ENCODE measurements around the gene HPSE2.

GRCh38 chr10:98424295-98425254, 811.1 kb downstream of the HPSE2 start:
- TF ChIP-seq, protein P1, sequence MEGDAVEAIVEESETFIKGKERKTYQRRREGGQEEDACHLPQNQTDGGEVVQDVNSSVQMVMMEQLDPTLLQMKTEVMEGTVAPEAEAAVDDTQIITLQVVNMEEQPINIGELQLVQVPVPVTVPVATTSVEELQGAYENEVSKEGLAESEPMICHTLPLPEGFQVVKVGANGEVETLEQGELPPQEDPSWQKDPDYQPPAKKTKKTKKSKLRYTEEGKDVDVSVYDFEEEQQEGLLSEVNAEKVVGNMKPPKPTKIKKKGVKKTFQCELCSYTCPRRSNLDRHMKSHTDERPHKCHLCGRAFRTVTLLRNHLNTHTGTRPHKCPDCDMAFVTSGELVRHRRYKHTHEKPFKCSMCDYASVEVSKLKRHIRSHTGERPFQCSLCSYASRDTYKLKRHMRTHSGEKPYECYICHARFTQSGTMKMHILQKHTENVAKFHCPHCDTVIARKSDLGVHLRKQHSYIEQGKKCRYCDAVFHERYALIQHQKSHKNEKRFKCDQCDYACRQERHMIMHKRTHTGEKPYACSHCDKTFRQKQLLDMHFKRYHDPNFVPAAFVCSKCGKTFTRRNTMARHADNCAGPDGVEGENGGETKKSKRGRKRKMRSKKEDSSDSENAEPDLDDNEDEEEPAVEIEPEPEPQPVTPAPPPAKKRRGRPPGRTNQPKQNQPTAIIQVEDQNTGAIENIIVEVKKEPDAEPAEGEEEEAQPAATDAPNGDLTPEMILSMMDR (IDR thresholded peaks at IDR 0.05), result no peak
- no peak for TF ChIP-seq POLR2A (IDR thresholded peaks at IDR 0.05)
